Middle frontal gyrus (tissue), 1 donor: ENCODE measurements around the gene SIX6.

Experiments used
- DNase-seq: peaks from one replicate; pipeline ENCODE4 v3.0.0-alpha.2; 2015; ENCODE audit warnings: low spot score; ENCODE audit errors: extremely low spot score

Gene SIX6

DNA sequence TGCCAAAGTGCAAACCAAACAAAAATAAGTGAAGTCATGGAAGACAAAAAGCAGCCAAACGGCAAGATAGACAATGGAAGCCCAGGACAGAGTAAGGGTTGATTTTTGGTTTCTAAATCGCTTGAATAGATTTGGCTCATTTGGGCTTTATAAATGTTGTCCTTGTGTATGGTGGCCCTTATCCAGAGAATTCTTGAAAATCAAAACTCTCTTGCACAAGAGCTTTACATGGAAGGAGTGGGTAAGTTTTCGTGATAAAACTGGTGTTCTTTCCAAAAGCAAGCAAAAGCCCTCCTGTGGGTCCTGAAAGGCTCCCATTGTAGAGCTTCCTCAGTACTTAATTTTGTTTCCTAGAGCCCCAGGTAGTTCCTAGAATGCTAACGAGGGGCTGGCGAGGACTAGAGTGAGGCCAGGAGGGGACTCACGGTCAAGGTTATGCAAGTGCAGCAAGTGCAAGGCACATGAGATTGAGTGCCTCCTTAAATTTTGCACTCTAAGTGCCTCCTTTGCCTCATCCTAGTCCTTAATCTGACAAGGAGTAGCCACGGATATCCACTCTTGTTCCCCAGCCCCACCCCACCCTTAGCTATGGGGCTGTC is 4.1 kb downstream of the SIX6 start:
- DNase-seq = no peak

GRCh38 chr14:60514378-60514740 is 5.4 kb downstream of the SIX6 start:
- DNase-seq = no peak

DNA sequence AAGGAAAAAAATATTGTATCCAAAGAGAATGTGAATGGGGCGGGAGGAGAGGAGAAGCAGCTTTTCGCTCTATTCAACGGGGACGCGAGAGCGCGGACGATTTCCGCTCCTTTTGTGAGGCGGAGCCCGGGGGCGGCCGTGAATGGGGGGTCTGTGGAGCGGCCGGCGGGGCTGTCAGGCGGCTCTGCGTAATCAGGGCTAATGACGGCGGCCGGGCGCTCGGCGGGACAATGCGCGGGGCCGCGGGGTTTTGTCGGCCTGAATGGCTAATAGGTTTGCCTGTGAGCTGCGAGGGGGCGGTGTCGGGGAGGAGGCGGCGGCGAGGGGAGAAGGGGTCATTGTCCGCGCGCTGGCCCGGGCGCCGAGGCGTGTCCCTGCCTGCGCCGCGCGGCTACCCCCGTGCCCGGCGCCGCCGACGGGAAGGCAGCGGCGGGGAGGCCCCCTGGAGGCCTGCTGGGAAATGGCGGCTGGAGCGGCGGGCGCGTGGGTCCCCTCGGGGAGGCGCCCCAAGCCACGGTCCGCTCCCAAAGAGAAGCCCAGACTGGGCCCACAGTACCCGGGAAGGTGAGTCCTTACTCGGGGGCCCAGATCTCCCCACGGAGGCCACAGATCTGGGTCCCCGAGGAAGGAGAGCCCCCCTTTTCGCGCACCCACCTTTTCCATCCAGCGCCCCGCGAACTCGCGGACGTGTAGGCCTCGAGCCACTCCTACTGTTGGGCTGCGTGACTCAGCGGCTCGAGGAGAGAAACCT is 6.0 kb downstream of the SIX6 start:
- DNase-seq = no peak

DNA sequence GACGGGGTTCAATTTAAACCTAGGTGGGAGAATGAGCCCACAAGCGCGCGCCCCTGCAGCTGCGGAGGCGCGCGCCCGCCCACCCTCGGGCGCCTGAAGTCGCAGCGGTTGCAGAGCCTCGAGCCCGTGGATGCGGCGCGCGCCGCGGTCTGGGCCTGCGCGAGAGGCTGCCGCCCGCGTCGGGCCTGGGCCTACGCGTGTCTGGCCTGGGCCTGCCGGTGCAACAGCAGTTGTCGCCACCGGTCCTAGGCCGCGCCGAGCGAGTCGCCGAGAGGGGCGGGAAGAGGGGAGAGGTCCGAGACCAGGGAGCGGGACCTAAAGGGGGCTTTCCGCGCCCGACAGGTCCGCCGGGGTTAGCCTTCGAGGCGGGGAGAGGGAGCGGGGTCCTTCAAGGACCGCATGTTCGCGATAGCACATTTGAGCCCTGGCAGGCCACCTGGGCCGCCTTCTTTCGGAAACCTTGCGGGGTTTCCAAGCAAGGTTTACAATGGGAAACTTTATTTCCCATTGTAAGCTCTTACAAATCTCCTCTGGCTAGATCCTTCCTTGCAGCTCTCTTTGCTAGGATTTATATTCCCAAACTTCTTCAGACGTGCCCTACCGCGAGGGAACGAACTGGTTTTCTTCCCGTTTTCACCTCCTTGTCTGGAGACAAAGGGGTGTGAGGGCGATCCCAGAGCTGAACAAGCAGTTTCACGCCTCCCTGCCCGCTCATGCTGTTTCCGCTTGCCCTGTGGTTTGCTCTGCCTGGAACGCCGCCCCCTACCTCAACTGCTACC is 6.8 kb downstream of the SIX6 start:
- no peak for DNase-seq

DNA sequence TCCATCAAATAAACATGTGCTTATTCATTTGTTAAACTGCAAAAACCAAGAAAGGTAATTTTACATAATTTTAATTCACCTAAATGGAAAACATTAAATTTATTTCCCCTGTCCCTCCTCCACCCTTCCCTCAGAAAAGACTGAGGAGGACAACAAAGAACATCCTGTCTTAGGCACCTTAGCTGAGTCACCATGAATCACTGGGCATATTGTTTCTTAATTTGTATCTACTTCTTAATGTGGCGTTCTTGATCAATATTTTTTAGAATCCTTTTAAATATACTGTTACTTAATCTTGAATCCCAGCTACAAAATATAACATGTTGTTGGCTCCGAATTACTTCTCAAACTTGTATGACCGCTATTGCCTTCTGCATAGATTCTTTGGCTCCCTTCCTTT is 23.5 kb downstream of the SIX6 start:
- no peak for DNase-seq

DNA sequence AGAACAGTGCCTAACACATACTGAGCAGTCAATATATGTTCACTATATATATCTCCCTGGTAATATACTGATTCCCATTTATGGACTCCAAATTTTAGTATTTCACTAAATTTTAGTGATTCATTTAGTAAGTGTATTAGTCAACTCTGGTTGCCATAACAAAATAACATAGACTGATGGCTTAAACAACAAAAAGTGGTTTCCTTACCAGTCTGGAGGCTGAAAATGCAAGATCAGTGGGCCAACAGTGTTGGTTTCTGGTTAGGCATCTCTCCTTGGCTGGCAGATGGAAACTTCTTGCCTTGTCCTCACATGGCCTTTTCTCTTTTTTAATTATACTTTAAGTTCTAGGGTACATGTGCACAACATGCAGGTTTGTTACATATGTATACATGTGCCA is 28.7 kb downstream of the SIX6 start:
- DNase-seq = no peak

GRCh38 chr14:60544659-60545058 is 35.7 kb downstream of the SIX6 start:
- DNase-seq = no peak

DNA sequence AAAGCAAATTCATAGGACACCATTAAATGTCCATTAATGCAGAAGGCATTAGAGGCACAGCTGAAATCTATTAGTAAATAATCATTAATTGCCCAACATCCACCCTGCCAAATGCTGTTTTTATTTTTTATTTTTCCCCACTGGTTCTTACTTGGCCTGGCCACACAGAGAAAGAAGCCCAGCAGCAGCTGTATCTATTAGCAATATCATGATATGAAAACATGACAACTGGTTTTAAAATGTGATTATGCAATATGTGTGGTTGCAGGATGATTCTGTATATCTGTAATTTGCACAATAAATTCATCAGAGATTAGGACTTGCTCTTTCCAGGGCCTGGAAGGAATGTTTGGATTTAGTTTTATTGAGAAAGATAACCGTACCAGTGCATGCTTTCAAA is 44.9 kb downstream of the SIX6 start:
- no peak for DNase-seq

GRCh38 chr14:60561845-60562746 is 53.1 kb downstream of the SIX6 start:
- DNase-seq = peak; percentile 43
